Cardiac ventricle fibroblast (primary cell): Measurements from ENCODE around the gene SH3TC2. TPM values are rescaled to one million over a fixed set of nuclear protein-coding genes. Genes with fewer than 3 reads are reported as not detected.

ENCODE experiments used
- total RNA-seq: library from RNA; depleted of rRNA; stranded (reverse); fragments of >200 nt; gene quantifications from 2 replicates; pipeline ENCODE4 v1.2.3, GENCODE V29; 2015

SH3TC2 gene
- 0.24 and 0.37 TPM in 2 replicates for total RNA-seq

DNA sequence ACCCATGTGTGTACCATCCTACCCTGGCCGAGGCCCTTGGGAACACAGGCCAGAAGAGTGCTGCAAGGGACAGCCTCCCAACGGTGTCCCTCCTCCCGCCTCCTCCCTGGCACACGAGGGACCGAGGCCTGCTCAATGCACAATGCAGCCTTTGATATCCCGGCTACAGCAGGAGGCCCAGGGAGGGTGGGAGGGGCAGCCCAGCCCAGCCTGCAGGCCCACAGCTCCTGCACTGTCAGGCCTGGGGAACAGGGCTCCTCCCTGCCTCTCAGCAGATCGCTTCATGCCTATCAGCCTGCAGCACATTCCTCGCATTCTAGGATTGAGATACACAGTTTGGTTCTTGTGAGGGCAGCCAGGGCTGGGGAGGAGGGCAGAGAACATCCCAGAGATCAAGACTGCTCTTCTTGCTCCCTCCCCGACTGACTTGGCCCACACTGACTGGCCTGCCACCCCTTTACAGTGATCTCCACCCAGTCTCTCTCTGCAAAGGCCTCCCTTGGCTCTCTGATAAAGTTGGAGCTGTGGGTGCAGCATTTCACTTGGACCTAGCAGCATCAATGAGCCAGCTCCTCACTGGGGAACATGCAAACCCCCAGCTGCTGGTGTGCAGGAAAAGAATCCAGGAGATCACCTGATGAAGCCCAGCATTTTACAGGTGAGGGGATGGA lies at the start of gene SH3TC2:
Gene SH3TC2 (minus strand): TSS at position 46 of the 671 bp plus-strand sequence. CDS start 40 bp downstream, at position 6.

Other genes with a start within 250 kb of the SH3TC2 start
- gene ADRB2, start 236.5 kb downstream of the SH3TC2 start, total RNA-seq, result not detected in 2 replicates
- 50.2 and 63.5 TPM in 2 replicates for gene ABLIM3, start 78.4 kb upstream of the SH3TC2 start, total RNA-seq
- 28.3 and 33.6 TPM in 2 replicates for gene AFAP1L1, start 208.8 kb upstream of the SH3TC2 start, total RNA-seq